Transverse colon (tissue), 4 donors: ENCODE measurements around the gene FAM120A. TPM values are rescaled to one million over a fixed set of nuclear protein-coding genes. Genes with fewer than 3 reads are reported as not detected.
A peak's percentile ranks its signal among the peaks of the same experiment; 100 is the strongest.

ENCODE experiments used
- DNase-seq: peaks from one replicate; pipeline ENCODE4 v3.0.0-alpha.2; 2019
- H3K27ac ChIP-seq, 4 donors: fragments of 200-600 bp; sonication (generic); 2 replicates each; pipeline ENCODE4 v1.5.1; 2016 to 2018; ENCODE audit warnings: inconsistent platforms in 4 of 4
- H3K27me3 ChIP-seq: fragments of 200-600 bp; sonication (generic); 2 replicates; pipeline ENCODE4 v1.5.1; 2017; ENCODE audit warnings: inconsistent platforms
- H3K36me3 ChIP-seq, 4 donors: fragments of 200-600 bp; sonication (generic); 2 replicates each; pipeline ENCODE4 v1.5.1; 2017 to 2019; ENCODE audit warnings: inconsistent platforms in 4 of 4
- H3K4me1 ChIP-seq, 4 donors: fragments of 200-600 bp; sonication (generic); 2 replicates each; pipeline ENCODE4 v1.5.1; 2017 to 2020; ENCODE audit warnings: inconsistent platforms in 4 of 4
- H3K4me3 ChIP-seq, 4 donors: fragments of 200-600 bp; sonication (generic); 1 replicate in 1 of 4; 2 replicates in 3 of 4; pipeline versions ENCODE4 v1.5.1 to v1.6.1; 2017 to 2019; ENCODE audit warnings: inconsistent platforms in 4 of 4
- H3K9me3 ChIP-seq, 2 donors: fragments of 200-600 bp; sonication (generic); 2 replicates each; pipeline ENCODE4 v1.5.1; 2017 to 2019; ENCODE audit warnings: inconsistent platforms in 2 of 2
- CTCF ChIP-seq, 5 experiments: fragments of 200-600 bp in 3 of 5; fragments of 450-650 bp in 2 of 5; sonication (generic) in 3 of 5; IDR thresholded peaks; 1 replicate in 2 of 5; 2 replicates in 3 of 5; pipeline ENCODE4 v1.5.1; 2016 to 2017; ENCODE audit warnings: antibody characterized with exemption in 5 of 5, inconsistent platforms in 3 of 5, mild to moderate bottlenecking in 2 of 5, moderate library complexity in 1 of 5
- EP300 ChIP-seq: sonication (generic); formaldehyde crosslinking; IDR thresholded peaks from one replicate; pipeline ENCODE4 v1.6.1; 2017; ENCODE audit warnings: antibody characterized with exemption, low read depth
- POLR2A ChIP-seq: fragments of 450-650 bp; IDR thresholded peaks from one replicate; pipeline ENCODE4 v1.6.1; 2016; ENCODE audit warnings: antibody characterized with exemption, mild to moderate bottlenecking, moderate library complexity
- POLR2AphosphoS5 ChIP-seq, 3 donors: sonication (generic); formaldehyde crosslinking; IDR thresholded peaks; one replicate each; pipeline ENCODE4 v1.6.1; 2016; ENCODE audit warnings: antibody characterized with exemption in 3 of 3
- WGBS, 2 donors: methylation state at CpG; one replicate each; pipeline ENCODE4 v1.1.5; 2018; ENCODE audit warnings: low coverage in 1 of 2; 5-methylcytosine and 5-hydroxymethylcytosine counted together
- in situ Hi-C, 4 donors: fragments of 200-750 bp; cut with MboI; loops; one replicate each; pipeline versions ENCODE4 v1.15.0 to v1.15.1; 2017; ENCODE audit warnings: low sequenced_read_pairs in 3 of 4, low pct_ligation_motif_present in 1 of 4, low pct_unique_long_range_greater_than_20kb in 1 of 4
- intact Hi-C: fragments of 100-400 bp; cut with DNase I; formaldehyde crosslinking; loops from one replicate; pipeline ENCODE4 v1.15.1; 2023; ENCODE audit warnings: low total_unique reads
- total RNA-seq, 4 donors: library from RNA; depleted of rRNA; stranded (reverse); fragments of >200 nt; gene quantifications; one replicate each; pipeline ENCODE4 v1.1.0, GENCODE V29; 2016

The FAM120A gene
- total RNA-seq, 4 donors from 2014 or later: 122 to 244 (median 180) TPM

- in situ Hi-C loops (no loop called here), intact Hi-C loops (no loop called here)
- no peaks in the 10 kb centered on the region for H3K9me3 ChIP-seq
- peak overlapping the region; percentile 14 to 53 (median 44) for H3K27ac ChIP-seq
- TF ChIP-seq EP300: no peak
- TF ChIP-seq CTCF (IDR thresholded peaks at IDR 0.05): no peak
- WGBS, 2 donors: 62 to 73% methylated on average over 3 of the region's 3 CpGs
- peaks cover 0 to 10% (median 0%) of the 10 kb centered on the region in 4 donors for H3K36me3 ChIP-seq
- H3K4me3 ChIP-seq: no peak overlapping the region
- H3K4me1 ChIP-seq: peaks cover 0 to 44% (median 24%) of the 10 kb centered on the region in 4 donors
- H3K27me3 ChIP-seq: no peaks in the 10 kb centered on the region
- no peak for DNase-seq
These were observed 24.4 kb downstream of the FAM120A start for GRCh38 chr9:93475856-93476255.

- Histone ChIP-seq H3K27me3 (no peaks in the 10 kb centered on the region), H3K27ac (peak overlapping the region; percentile 38 to 53 (median 47)), H3K36me3 (peaks cover 0 to 10% (median 0%) of the 10 kb centered on the region in 4 donors), H3K9me3 (no peaks in the 10 kb centered on the region), H3K4me3 (no peak overlapping the region), H3K4me1 (peaks cover 0 to 33% (median 19%) of the 10 kb centered on the region in 4 donors)
- no peak for TF ChIP-seq EP300
- in situ Hi-C loops: no loop called here
- DNase-seq: no peak
- intact Hi-C loops: no loop called here
- 65 to 66% methylated on average over 3 to 4 of the region's 4 CpGs for WGBS, 2 donors
These were observed 25.4 kb downstream of the FAM120A start for GRCh38 chr9:93476924-93477323.

- intact Hi-C loops: no loop called here
- no peak for TF ChIP-seq EP300
- TF ChIP-seq POLR2AphosphoS5 (IDR thresholded peaks at IDR 0.05): no peak
- TF ChIP-seq POLR2A: no peak
- no peak for TF ChIP-seq CTCF (IDR thresholded peaks at IDR 0.05)
- Histone ChIP-seq H3K9me3 (no peaks in the 10 kb centered on the region), H3K27ac (peak overlapping the region; percentile 38 to 53 (median 47)), H3K4me3 (no peak overlapping the region), H3K4me1 (peaks cover 0 to 29% (median 18%) of the 10 kb centered on the region in 4 donors), H3K27me3 (no peaks in the 10 kb centered on the region), H3K36me3 (peaks cover 0 to 9% (median 0%) of the 10 kb centered on the region in 4 donors)
- 52 to 67% methylated on average over 2 of the region's 2 CpGs for WGBS, 2 donors
- in situ Hi-C loops: no loop called here
- no peak for DNase-seq
These were observed 25.9 kb downstream of the FAM120A start for GRCh38 chr9:93477397-93477796.

- no peak for DNase-seq
- H3K4me1 ChIP-seq: peaks cover 0 to 27% (median 18%) of the 10 kb centered on the region in 4 donors
- no peak overlapping the region for H3K27ac ChIP-seq
- in situ Hi-C loops: no loop called here
- no peaks in the 10 kb centered on the region for H3K9me3 ChIP-seq
- 85 to 100% methylated on average over 2 to 4 of the region's 4 CpGs for WGBS, 2 donors
- H3K27me3 ChIP-seq: no peaks in the 10 kb centered on the region
- peaks cover 0 to 12% (median 2%) of the 10 kb centered on the region in 4 donors for H3K36me3 ChIP-seq
- TF ChIP-seq POLR2A: no peak
- H3K4me3 ChIP-seq: no peak overlapping the region
- intact Hi-C loops: no loop called here
These were observed 28.2 kb downstream of the FAM120A start for GRCh38 chr9:93479726-93480125.

GRCh38 chr9:93480262-93480661 is 28.8 kb downstream of the FAM120A start:
- in situ Hi-C loops: no loop called here
- peaks cover 0 to 14% (median 2%) of the 10 kb centered on the region in 4 donors for H3K36me3 ChIP-seq
- TF ChIP-seq EP300: no peak
- no peak for TF ChIP-seq CTCF (IDR thresholded peaks at IDR 0.05)
- no peak for TF ChIP-seq POLR2AphosphoS5 (IDR thresholded peaks at IDR 0.05)
- no peak for TF ChIP-seq POLR2A
- no peak overlapping the region for H3K4me3 ChIP-seq
- H3K4me1 ChIP-seq: peaks cover 0 to 27% (median 18%) of the 10 kb centered on the region in 4 donors
- intact Hi-C loops: no loop called here
- H3K9me3 ChIP-seq: no peaks in the 10 kb centered on the region
- H3K27ac ChIP-seq: no peak overlapping the region
- WGBS, 2 donors: 67 to 93% methylated on average over 1 to 4 of the region's 4 CpGs
- H3K27me3 ChIP-seq: no peaks in the 10 kb centered on the region
- DNase-seq: no peak
